PC-3 (cell line): ENCODE data around the gene GAS2.

Source experiments
- CTCF ChIP-seq: fragments of 300-600 bp; sonication (generic); conservative IDR thresholded peaks from 2 replicates; pipeline ENCODE4 v1.5.1; 2017; ENCODE audit warnings: antibody characterized with exemption, low read depth, mild to moderate bottlenecking, low read length
- EZH2 ChIP-seq: fragments of 300-600 bp; sonication (generic); IDR thresholded peaks from one replicate; pipeline ENCODE4 v1.6.1; 2017; ENCODE audit warnings: antibody characterized with exemption, mild to moderate bottlenecking, low read length; ENCODE audit not compliant: unreplicated experiment
- EZH2phosphoT487 ChIP-seq: fragments of 300-600 bp; sonication (generic); IDR thresholded peaks from 2 replicates; pipeline ENCODE4 v1.6.1; 2018; ENCODE audit warnings: mild to moderate bottlenecking, antibody characterized with exemption, low read length, borderline replicate concordance

GRCh38 chr11:22859756-22860155 lies 193.3 kb downstream of the GAS2 start:
- no peak for TF ChIP-seq CTCF
- TF ChIP-seq EZH2phosphoT487, result no peak
- TF ChIP-seq EZH2, result no peak
